Measurements from ENCODE around the gene SMG6.

Gene SMG6

DNA sequence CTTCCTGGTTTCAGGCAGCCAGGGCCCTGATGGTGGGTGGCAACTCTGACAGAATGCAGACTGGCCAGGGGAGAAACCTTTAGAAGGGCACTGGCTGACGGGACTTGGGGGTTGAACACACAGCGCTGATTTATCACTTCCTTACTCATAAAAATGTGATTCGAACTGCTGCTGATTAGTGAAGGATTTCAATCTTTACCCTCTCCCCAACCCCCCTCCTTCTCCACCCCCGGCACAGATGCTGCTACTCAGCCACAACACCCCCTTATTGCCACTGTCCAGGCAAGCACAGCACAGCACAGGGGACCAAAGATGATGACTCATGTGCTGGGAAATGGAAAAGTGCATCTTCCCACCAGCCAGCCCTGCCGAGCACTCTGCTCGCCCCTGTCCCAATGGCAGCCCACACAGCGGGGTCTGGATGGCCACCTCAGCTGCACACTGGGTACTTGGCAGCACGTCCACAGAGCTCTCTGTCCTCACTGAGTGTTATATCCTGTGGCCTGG lies 70.1 kb downstream of the SMG6 start:
- Histone ChIP-seq H3K79me2 (ENCODE audit: insufficient read depth, low read length) (no peaks in the 10 kb centered on the region), H3K9me3 (ENCODE audit: low read length) (no peaks in the 10 kb centered on the region), H3K4me1 (ENCODE audit: insufficient read depth, low read length, severe bottlenecking) (peaks cover 28% of the 10 kb centered on the region), H3K27ac (ENCODE audit: low read depth, low read length, poor library complexity, severe bottlenecking) (no peak overlapping the region), H3K4me2 (ENCODE audit: low read length) (no peak overlapping the region), H3K27me3 (ENCODE audit: insufficient read depth, low read length) (no peaks in the 10 kb centered on the region), H3K9me2 (ENCODE audit: low read depth, low read length) (no peaks in the 10 kb centered on the region), H3K36me3 (ENCODE audit: insufficient read depth, low read length) (peaks cover 19% of the 10 kb centered on the region; the same call in 1 of the 2 replicates), H3K4me3 (ENCODE audit: low read depth, low read length, poor library complexity, severe bottlenecking) (no peak overlapping the region), H3K9ac (ENCODE audit: low read length) (no peak overlapping the region), H4K20me1 (ENCODE audit: insufficient read depth, low read length) (no peaks in the 10 kb centered on the region), H3F3A (ENCODE audit: insufficient read depth, low read length) (no peaks in the 10 kb centered on the region), H2AFZ (ENCODE audit: low read length) (no peak overlapping the region)
- no peak for TF ChIP-seq EZH2 (IDR thresholded peaks at IDR 0.05; ENCODE audit: borderline replicate concordance, low read length)
- TF ChIP-seq, protein P1, sequence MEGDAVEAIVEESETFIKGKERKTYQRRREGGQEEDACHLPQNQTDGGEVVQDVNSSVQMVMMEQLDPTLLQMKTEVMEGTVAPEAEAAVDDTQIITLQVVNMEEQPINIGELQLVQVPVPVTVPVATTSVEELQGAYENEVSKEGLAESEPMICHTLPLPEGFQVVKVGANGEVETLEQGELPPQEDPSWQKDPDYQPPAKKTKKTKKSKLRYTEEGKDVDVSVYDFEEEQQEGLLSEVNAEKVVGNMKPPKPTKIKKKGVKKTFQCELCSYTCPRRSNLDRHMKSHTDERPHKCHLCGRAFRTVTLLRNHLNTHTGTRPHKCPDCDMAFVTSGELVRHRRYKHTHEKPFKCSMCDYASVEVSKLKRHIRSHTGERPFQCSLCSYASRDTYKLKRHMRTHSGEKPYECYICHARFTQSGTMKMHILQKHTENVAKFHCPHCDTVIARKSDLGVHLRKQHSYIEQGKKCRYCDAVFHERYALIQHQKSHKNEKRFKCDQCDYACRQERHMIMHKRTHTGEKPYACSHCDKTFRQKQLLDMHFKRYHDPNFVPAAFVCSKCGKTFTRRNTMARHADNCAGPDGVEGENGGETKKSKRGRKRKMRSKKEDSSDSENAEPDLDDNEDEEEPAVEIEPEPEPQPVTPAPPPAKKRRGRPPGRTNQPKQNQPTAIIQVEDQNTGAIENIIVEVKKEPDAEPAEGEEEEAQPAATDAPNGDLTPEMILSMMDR (IDR thresholded peaks at IDR 0.05; ENCODE audit: low read length), result no peak

DNA sequence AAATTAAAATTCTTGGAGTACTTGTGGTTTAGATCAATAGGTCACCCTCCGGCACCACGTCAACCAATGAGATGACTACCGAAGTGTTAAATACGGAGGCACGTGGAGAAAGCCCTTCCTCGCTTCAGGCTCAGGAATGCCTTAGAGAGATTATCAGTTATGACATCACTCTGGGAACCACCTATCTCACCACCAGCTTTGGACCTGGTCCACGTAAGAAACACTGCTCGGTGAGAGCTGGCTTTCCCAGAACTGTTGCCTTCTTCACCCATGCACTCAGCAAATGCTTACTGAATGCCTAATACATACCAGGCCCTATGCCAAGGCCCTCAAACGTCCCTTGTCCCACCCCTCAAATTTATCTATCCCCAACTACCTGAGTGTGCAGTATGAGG lies 71.3 kb downstream of the SMG6 start:
- no peak overlapping the region for H3K9ac ChIP-seq (ENCODE audit: low read length)
- no peaks in the 10 kb centered on the region for H4K20me1 ChIP-seq (ENCODE audit: insufficient read depth, low read length)
- no peaks in the 10 kb centered on the region for H3K9me3 ChIP-seq (ENCODE audit: low read length)
- no peaks in the 10 kb centered on the region for H3K27me3 ChIP-seq (ENCODE audit: insufficient read depth, low read length)
- TF ChIP-seq EZH2 (IDR thresholded peaks at IDR 0.05; ENCODE audit: borderline replicate concordance, low read length), result no peak
- TF ChIP-seq, protein P1 (IDR thresholded peaks at IDR 0.05; ENCODE audit: low read length), result no peak
- H3F3A ChIP-seq (ENCODE audit: insufficient read depth, low read length), result no peaks in the 10 kb centered on the region
- no peaks in the 10 kb centered on the region for H3K9me2 ChIP-seq (ENCODE audit: low read depth, low read length)
- H3K4me2 ChIP-seq (ENCODE audit: low read length), result no peak overlapping the region
- no peak overlapping the region for H3K4me3 ChIP-seq (ENCODE audit: low read depth, low read length, poor library complexity, severe bottlenecking)
- peaks cover 15% of the 10 kb centered on the region for H3K4me1 ChIP-seq (ENCODE audit: insufficient read depth, low read length, severe bottlenecking)
- H2AFZ ChIP-seq (ENCODE audit: low read length), result no peak overlapping the region
- H3K27ac ChIP-seq (ENCODE audit: low read depth, low read length, poor library complexity, severe bottlenecking), result no peak overlapping the region
- H3K36me3 ChIP-seq (ENCODE audit: insufficient read depth, low read length), result peaks cover 19% of the 10 kb centered on the region; the same call in 1 of the 2 replicates
- no peaks in the 10 kb centered on the region for H3K79me2 ChIP-seq (ENCODE audit: insufficient read depth, low read length)

- H3K4me3 ChIP-seq (ENCODE audit: low read depth, low read length, poor library complexity, severe bottlenecking), result no peak overlapping the region
- no peaks in the 10 kb centered on the region for H3K9me2 ChIP-seq (ENCODE audit: low read depth, low read length)
- H3K79me2 ChIP-seq (ENCODE audit: insufficient read depth, low read length), result no peaks in the 10 kb centered on the region
- no peaks in the 10 kb centered on the region for H3K27me3 ChIP-seq (ENCODE audit: insufficient read depth, low read length)
- no peaks in the 10 kb centered on the region for H3K9me3 ChIP-seq (ENCODE audit: low read length)
- no peak overlapping the region for H3K27ac ChIP-seq (ENCODE audit: low read depth, low read length, poor library complexity, severe bottlenecking)
- H3K4me2 ChIP-seq (ENCODE audit: low read length), result no peak overlapping the region
- no peak overlapping the region for H3K9ac ChIP-seq (ENCODE audit: low read length)
- peaks cover 1% of the 10 kb centered on the region for H3K4me1 ChIP-seq (ENCODE audit: insufficient read depth, low read length, severe bottlenecking)
- H2AFZ ChIP-seq (ENCODE audit: low read length), result no peak overlapping the region
- H3F3A ChIP-seq (ENCODE audit: insufficient read depth, low read length), result no peaks in the 10 kb centered on the region
- H4K20me1 ChIP-seq (ENCODE audit: insufficient read depth, low read length), result no peaks in the 10 kb centered on the region
- TF ChIP-seq, protein P1 (IDR thresholded peaks at IDR 0.05; ENCODE audit: low read length), result no peak
- TF ChIP-seq EZH2 (IDR thresholded peaks at IDR 0.05; ENCODE audit: borderline replicate concordance, low read length), result no peak
- H3K36me3 ChIP-seq (ENCODE audit: insufficient read depth, low read length), result peaks cover 19% of the 10 kb centered on the region; the same call in 1 of the 2 replicates
Observed at GRCh38 chr17:2230877-2231276, 72.7 kb downstream of the SMG6 start.

Measured in OCI-LY1 (cell line).